Measurements from ENCODE around the gene SPRED1.

- TF ChIP-seq, protein P1, sequence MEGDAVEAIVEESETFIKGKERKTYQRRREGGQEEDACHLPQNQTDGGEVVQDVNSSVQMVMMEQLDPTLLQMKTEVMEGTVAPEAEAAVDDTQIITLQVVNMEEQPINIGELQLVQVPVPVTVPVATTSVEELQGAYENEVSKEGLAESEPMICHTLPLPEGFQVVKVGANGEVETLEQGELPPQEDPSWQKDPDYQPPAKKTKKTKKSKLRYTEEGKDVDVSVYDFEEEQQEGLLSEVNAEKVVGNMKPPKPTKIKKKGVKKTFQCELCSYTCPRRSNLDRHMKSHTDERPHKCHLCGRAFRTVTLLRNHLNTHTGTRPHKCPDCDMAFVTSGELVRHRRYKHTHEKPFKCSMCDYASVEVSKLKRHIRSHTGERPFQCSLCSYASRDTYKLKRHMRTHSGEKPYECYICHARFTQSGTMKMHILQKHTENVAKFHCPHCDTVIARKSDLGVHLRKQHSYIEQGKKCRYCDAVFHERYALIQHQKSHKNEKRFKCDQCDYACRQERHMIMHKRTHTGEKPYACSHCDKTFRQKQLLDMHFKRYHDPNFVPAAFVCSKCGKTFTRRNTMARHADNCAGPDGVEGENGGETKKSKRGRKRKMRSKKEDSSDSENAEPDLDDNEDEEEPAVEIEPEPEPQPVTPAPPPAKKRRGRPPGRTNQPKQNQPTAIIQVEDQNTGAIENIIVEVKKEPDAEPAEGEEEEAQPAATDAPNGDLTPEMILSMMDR (IDR thresholded peaks at IDR 0.05; ENCODE audit: poor library complexity): no peak
- TF ChIP-seq EZH2phosphoT487 (IDR thresholded peaks at IDR 0.05; ENCODE audit: low read depth, severe bottlenecking, unreplicated experiment): no peak
- TF ChIP-seq EZH2 (IDR thresholded peaks at IDR 0.05; ENCODE audit: borderline replicate concordance): no peak
Observed at GRCh38 chr15:38320181-38320580, 67.5 kb downstream of the SPRED1 start.

All from hepatocyte (in vitro differentiated cells).